SK-N-SH treated with all-trans-retinoic acid at 6 μM for 48 hours (cell line): ENCODE measurements around the gene PRPSAP2.

Experiments
- ATAC-seq: fragments of 200-7000 bp; cut with Tn5 transposase; 3 replicates; pipeline ENCODE4 v1.9.1; 2020; ENCODE audit warnings: mild to moderate bottlenecking, moderate library complexity
- BACH2 ChIP-seq: fragments of 250-450 bp; sonication (Bioruptor Pico); IDR thresholded peaks from 2 replicates; pipeline ENCODE4 v1.9.0; 2021; ENCODE audit warnings: mild to moderate bottlenecking, borderline replicate concordance
- CSDC2 ChIP-seq: fragments of 250-450 bp; sonication (Bioruptor Pico); IDR thresholded peaks from 2 replicates; pipeline ENCODE4 v1.5.0; 2020; ENCODE audit warnings: mild to moderate bottlenecking, moderate library complexity
- CSRNP3 ChIP-seq: fragments of 250-450 bp; sonication (Bioruptor Pico); IDR thresholded peaks from 2 replicates; pipeline ENCODE4 v1.5.1; 2021; ENCODE audit warnings: mild to moderate bottlenecking, moderate library complexity
- ESRRG ChIP-seq: fragments of 250-450 bp; sonication (Bioruptor Pico); IDR thresholded peaks from 2 replicates; pipeline ENCODE4 v1.6.1; 2021; ENCODE audit warnings: mild to moderate bottlenecking
- ISL1 ChIP-seq: fragments of 250-450 bp; sonication (Bioruptor Pico); IDR thresholded peaks from 2 replicates; pipeline ENCODE4 v2.1.2; 2022; ENCODE audit warnings: mild to moderate bottlenecking, moderate library complexity
- PATZ1 ChIP-seq: fragments of 250-450 bp; sonication (Bioruptor Pico); IDR thresholded peaks from 2 replicates; pipeline ENCODE4 v1.8.0; 2020; ENCODE audit warnings: mild to moderate bottlenecking, moderate library complexity, borderline replicate concordance
- PPARA ChIP-seq: fragments of 250-450 bp; sonication (Bioruptor Pico); IDR thresholded peaks from 2 replicates; pipeline ENCODE4 v1.5.0; 2020; ENCODE audit warnings: mild to moderate bottlenecking, borderline replicate concordance
- RARB ChIP-seq: fragments of 250-450 bp; sonication (Bioruptor Pico); IDR thresholded peaks from 2 replicates; pipeline ENCODE4 v1.8.0; 2021; ENCODE audit warnings: mild to moderate bottlenecking, moderate library complexity
- SNAI2 ChIP-seq: fragments of 250-450 bp; sonication (Bioruptor Pico); IDR thresholded peaks from 2 replicates; pipeline ENCODE4 v1.5.0; 2020; ENCODE audit warnings: mild to moderate bottlenecking, moderate library complexity
- TCF4 ChIP-seq: fragments of 250-450 bp; sonication (Bioruptor Pico); IDR thresholded peaks from 2 replicates; pipeline ENCODE4 v1.8.0; 2021; ENCODE audit warnings: mild to moderate bottlenecking, moderate library complexity, borderline replicate concordance
- TSHZ2 ChIP-seq: fragments of 250-450 bp; sonication (Bioruptor Pico); IDR thresholded peaks from 2 replicates; pipeline ENCODE4 v1.5.0; 2020; ENCODE audit warnings: mild to moderate bottlenecking, moderate library complexity
- ZFP3 ChIP-seq: fragments of 250-450 bp; sonication (Bioruptor Pico); IDR thresholded peaks from 2 replicates; pipeline ENCODE4 v1.5.0; 2020; ENCODE audit warnings: mild to moderate bottlenecking, moderate library complexity
- ZNF70 ChIP-seq: fragments of 450-650 bp; formaldehyde crosslinking; IDR thresholded peaks from 2 replicates; pipeline ENCODE4 v1.5.0; 2020; ENCODE audit warnings: mild to moderate bottlenecking, moderate library complexity
- ZNF8 ChIP-seq: fragments of 450-650 bp; formaldehyde crosslinking; IDR thresholded peaks from 2 replicates; pipeline ENCODE4 v1.5.0; 2020; ENCODE audit warnings: mild to moderate bottlenecking, moderate library complexity
- TF ChIP-seq, protein P1 (sequence below): fragments of 250-450 bp; sonication (Bioruptor Pico); IDR thresholded peaks from 2 replicates; pipeline ENCODE4 v1.5.1; 2020; ENCODE audit warnings: low read depth, mild to moderate bottlenecking, moderate library complexity

Gene PRPSAP2

DNA sequence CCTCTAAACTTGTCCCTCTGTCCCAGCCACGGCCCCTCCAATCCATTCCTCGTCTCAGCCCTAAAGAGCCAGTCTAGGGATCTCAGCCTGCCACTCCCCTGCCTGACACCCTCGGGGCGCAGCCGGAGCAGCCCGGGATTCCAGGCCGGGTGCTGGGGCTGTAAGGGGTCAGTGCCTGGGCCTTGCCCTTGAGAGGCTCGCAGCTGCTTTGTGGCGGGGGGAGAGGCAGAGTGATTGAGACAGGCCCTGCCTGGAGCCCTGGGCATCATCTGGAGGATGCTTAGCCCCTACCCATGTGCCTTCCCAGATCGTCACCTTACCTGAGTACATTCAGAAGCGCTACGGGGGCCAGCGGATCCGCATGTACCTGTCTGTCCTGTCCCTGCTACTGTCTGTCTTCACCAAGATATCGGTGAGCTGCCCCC is 102.3 kb downstream of the PRPSAP2 start (continued):
- TF ChIP-seq CSRNP3 (CRISPR knock-in tag) (no peak), ZNF8 (CRISPR knock-in tag) (no peak), ESRRG (CRISPR knock-in tag) (no peak), ZNF70 (CRISPR knock-in tag) (no peak)

GRCh38 chr17:18960803-18961511 is 103.0 kb downstream of the PRPSAP2 start:
- ATAC-seq: peak; percentile 94
- TF ChIP-seq CSDC2 (CRISPR knock-in tag) (no peak), ZNF8 (CRISPR knock-in tag) (no peak), PATZ1 (CRISPR knock-in tag) (no peak), RARB (no peak), ZFP3 (CRISPR knock-in tag) (no peak), ISL1 (CRISPR knock-in tag) (no peak), TCF4 (CRISPR knock-in tag) (peak; percentile 49; the same call in 1 of the 2 replicates), SNAI2 (no peak), ESRRG (CRISPR knock-in tag) (no peak), BACH2 (CRISPR knock-in tag) (0 out of 2 replicates have a peak, but pooled peaks have one; percentile 2), TSHZ2 (CRISPR knock-in tag) (peak; percentile 56; the same call in 1 of the 2 replicates), PPARA (CRISPR knock-in tag) (no peak)
- TF ChIP-seq, protein P1, sequence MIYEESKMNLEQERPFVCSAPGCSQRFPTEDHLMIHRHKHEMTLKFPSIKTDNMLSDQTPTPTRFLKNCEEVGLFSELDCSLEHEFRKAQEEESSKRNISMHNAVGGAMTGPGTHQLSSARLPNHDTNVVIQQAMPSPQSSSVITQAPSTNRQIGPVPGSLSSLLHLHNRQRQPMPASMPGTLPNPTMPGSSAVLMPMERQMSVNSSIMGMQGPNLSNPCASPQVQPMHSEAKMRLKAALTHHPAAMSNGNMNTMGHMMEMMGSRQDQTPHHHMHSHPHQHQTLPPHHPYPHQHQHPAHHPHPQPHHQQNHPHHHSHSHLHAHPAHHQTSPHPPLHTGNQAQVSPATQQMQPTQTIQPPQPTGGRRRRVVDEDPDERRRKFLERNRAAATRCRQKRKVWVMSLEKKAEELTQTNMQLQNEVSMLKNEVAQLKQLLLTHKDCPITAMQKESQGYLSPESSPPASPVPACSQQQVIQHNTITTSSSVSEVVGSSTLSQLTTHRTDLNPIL (CRISPR knock-in tag): no peak
- TF ChIP-seq, all 23 proteins: peak for 3

DNA sequence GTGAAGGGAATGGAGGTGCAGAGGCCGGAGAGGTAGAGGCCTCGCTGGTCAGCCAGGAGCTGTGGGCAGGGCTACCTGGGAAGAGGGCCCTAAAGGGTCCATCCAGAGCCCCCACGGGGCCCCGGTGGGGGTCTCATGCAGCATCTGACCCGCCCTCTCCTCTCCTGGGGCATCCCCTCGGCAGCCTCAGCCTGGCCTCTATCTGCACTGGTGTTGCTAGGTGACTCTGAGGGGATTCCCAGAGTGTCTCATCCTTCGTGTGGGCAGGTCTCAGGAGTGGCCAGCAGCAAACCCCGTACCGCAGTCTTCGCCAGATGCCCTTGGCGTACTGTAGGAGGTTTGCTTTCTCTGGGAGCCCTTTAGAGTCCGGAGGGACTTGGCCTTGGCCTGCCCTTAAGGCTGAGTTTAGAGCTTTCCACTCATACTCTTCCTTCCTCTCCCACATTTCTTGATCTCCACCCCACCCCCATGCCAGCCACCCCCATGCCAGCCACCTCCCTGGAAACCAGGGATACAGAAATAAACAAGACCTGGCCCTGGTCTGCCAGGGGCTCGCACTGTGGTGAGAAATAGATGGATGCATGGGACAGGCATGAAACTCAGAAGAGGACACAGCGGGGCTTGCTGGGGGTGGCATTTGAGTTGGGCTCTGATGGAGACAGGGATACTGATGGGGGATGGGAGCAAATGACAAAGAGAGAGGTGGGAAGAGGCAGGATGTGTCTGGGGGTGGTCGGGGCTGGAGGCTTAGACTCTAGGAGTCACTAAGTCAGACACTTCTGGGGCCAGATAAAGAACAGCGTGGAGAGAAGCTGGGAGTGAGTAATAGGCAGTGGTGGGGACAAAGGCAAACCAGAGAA is 103.9 kb downstream of the PRPSAP2 start:
- peak; percentile 4; the same call in 2 of the 3 replicates for ATAC-seq
- TF ChIP-seq BACH2 (CRISPR knock-in tag) (no peak), ZNF70 (CRISPR knock-in tag) (no peak)
- TF ChIP-seq, protein P1 (CRISPR knock-in tag): no peak

GRCh38 chr17:18962494-18962815 is 104.5 kb downstream of the PRPSAP2 start:
- no peak for TF ChIP-seq TCF4 (CRISPR knock-in tag)
- TF ChIP-seq BACH2 (CRISPR knock-in tag): no peak
- no peak for TF ChIP-seq SNAI2
- TF ChIP-seq ISL1 (CRISPR knock-in tag): no peak
- no peak for ATAC-seq
